HG03439 (cell line): ENCODE measurements around the gene KSR2.

ENCODE experiments used
- ATAC-seq: cut with Tn5 transposase; IDR thresholded peaks from one replicate; pipeline ENCODE4 v1.9.1; 2021; ENCODE audit warnings: mild to moderate bottlenecking, moderate library complexity; ENCODE audit not compliant: unreplicated experiment

KSR2 gene

GRCh38 chr12:117433878-117434277 lies 534.9 kb downstream of the KSR2 start:
- no peak for ATAC-seq

DNA sequence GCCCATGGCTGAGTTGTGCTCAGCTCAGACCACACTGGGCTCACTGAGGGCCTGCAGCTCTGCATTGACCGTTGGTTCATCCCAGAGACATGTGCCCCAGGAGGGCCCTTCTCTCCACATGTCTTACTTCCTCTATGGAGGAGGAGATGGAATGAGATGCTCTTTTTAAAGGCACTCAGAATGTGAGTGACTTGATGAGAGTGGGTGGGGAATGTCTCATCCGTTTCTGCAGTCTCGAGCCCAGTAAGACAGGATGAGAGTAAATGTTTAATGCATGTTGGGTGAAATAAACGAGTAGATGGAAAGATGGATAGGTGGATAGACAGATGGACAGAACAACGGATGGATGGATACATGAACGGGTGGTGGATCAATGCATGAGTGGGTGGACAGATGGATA lies 538.5 kb downstream of the KSR2 start:
- ATAC-seq, result no peak

- no peak for ATAC-seq
Measured at GRCh38 chr12:117427211-117427610, 541.6 kb downstream of the KSR2 start.

- no peak for ATAC-seq
Measured at GRCh38 chr12:117421987-117422386, 546.8 kb downstream of the KSR2 start.

- ATAC-seq, result no peak
Measured at GRCh38 chr12:117421068-117421752, 547.6 kb downstream of the KSR2 start.

DNA sequence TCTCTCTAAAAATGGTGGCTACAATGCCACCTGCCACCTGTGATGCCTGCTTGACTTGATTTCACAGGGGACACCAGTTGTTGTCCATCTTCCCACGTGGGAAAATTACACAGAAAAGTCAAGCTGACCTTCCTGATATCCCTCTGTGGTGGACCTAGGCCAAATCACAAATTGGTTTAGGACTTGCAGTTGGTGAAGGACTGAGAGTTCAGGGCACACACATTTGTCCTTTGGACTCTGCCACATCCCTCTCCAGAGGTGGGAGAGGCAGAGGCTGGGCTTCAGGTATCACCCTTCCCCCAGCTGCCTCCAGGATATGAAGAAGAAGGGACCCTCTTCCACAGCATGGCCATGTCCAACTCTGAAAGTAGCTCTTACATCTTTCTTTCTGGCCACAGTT lies 551.8 kb downstream of the KSR2 start:
- no peak for ATAC-seq

GRCh38 chr12:117412465-117413188 lies 556.2 kb downstream of the KSR2 start:
- no peak for ATAC-seq

DNA sequence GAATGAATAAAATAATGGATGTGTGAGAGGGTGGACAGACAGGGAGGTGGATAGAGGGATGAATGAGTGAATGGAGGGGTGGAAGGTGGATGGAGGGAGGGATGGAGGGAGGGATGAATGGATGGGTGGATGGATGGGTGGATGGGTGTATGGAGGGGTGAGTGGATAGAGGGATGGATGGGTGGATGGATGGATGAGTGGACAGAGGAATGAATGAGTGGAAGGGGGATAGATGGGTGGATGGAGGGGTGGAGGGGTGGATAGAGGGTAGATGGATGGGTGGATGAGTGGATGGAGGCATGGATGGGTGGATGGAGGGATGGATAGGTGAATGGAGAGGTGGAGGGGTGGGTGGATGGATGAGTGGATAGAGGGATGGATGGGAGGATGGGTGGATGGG lies 559.5 kb downstream of the KSR2 start:
- no peak for ATAC-seq

GRCh38 chr12:117408161-117408791 lies 560.5 kb downstream of the KSR2 start:
- no peak for ATAC-seq

GRCh38 chr12:117404940-117405339 lies 563.9 kb downstream of the KSR2 start:
- ATAC-seq, result no peak

GRCh38 chr12:117404203-117404853 lies 564.5 kb downstream of the KSR2 start:
- ATAC-seq, result no peak

GRCh38 chr12:117403586-117404139 lies 565.1 kb downstream of the KSR2 start:
- ATAC-seq, result no peak
